Fibroblast of the aortic adventitia (primary cell): ENCODE results near the gene TACR2. TPM values are rescaled to one million over a fixed set of nuclear protein-coding genes. Genes with fewer than 3 reads are reported as not detected.

Source experiments
- DNase-seq: peaks from one replicate; pipeline ENCODE4 v3.0.0-alpha.2; 2010; ENCODE audit warnings: low read depth
- H3K4me3 ChIP-seq: 2 replicates; pipeline ENCODE4 v1.5.1; 2011; ENCODE audit warnings: low read depth, mild to moderate bottlenecking, control low read depth, low read length, moderate library complexity
- CTCF ChIP-seq: IDR thresholded peaks from 2 replicates; pipeline ENCODE4 v1.5.1; 2011; ENCODE audit warnings: mild to moderate bottlenecking, low read length, control low read depth, inconsistent platforms; ENCODE audit not compliant: insufficient read depth
- total RNA-seq: library from RNA; depleted of rRNA; stranded (reverse); fragments of >200 nt; gene quantifications from 2 replicates; pipeline ENCODE4 v1.2.3, GENCODE V29; 2012; ENCODE audit warnings: low replicate concordance

Gene TACR2
- total RNA-seq, 1 donor: 0.18 TPM

GRCh38 chr10:69408318-69409175 is 8.2 kb downstream of the TACR2 start:
- peak; percentile 96 for DNase-seq
- peak overlapping the region; percentile 58 for H3K4me3 ChIP-seq
- peak; percentile 70 for TF ChIP-seq CTCF

- no peak overlapping the region for H3K4me3 ChIP-seq
- no peak for TF ChIP-seq CTCF
- DNase-seq: no peak
Observed at GRCh38 chr10:69407621-69408301, 9.0 kb downstream of the TACR2 start.

- no peak for DNase-seq
- no peak for TF ChIP-seq CTCF
Observed at GRCh38 chr10:69406816-69407580, 9.7 kb downstream of the TACR2 start.

GRCh38 chr10:69406302-69406811 is 10.4 kb downstream of the TACR2 start:
- DNase-seq: no peak
- H3K4me3 ChIP-seq: no peak overlapping the region
- no peak for TF ChIP-seq CTCF

More at GRCh38 chr10:69406816-69407580, 9.7 kb downstream of the TACR2 start:
- no peak overlapping the region for H3K4me3 ChIP-seq

- H3K4me3 ChIP-seq: no peak overlapping the region
- TF ChIP-seq CTCF: no peak
- DNase-seq: no peak
Observed at GRCh38 chr10:69405221-69405620, 11.5 kb downstream of the TACR2 start.

GRCh38 chr10:69404786-69405185 is 11.9 kb downstream of the TACR2 start:
- no peak for DNase-seq
- TF ChIP-seq CTCF: no peak
- no peak overlapping the region for H3K4me3 ChIP-seq
